ENCODE data around the gene ASPSCR1. TPM values are rescaled to one million over a fixed set of nuclear protein-coding genes. Genes with fewer than 3 reads are reported as not detected.

Gene ASPSCR1
- total RNA-seq, 1 experiment from 2014 or later, result 60.4 TPM

GRCh38 chr17:82023447-82024241 is 46.2 kb downstream of the ASPSCR1 start:
- DNase-seq (ENCODE audit: low spot score) (peak; percentile 44), ATAC-seq (peak; percentile 0; the same call in 1 of the 2 replicates)
- no peak overlapping the region for H3K27ac Mint-ChIP-seq
- no peaks in the 10 kb centered on the region; the same call in 1 of the 2 replicates for H3K36me3 Mint-ChIP-seq
- no peaks in the 10 kb centered on the region for H3K9me3 Mint-ChIP-seq
- no peaks in the 10 kb centered on the region; the same call in 1 of the 2 replicates for H3K27me3 Mint-ChIP-seq (ENCODE audit: low read depth)
- ChIA-PET POLR2A (interaction anchor here (1.0 to 2.7 kb wide), 5 partner anchors 8 to 100 kb away, joined by 3 to 9 read pairs (median 5); partner anchors contain the start of genes DCXR and RAC3), CTCF (interaction anchor here (0.9 to 8.8 kb wide), 12 partner anchors 7 to 213 kb away, joined by 3 to 119 read pairs (median 6); partner anchors contain the start of genes DCXR, NOTUM and RAC3)
- peaks cover 11% of the 10 kb centered on the region for H3K4me1 Mint-ChIP-seq
- TF ChIP-seq GTF2I (CRISPR knock-in tag; conservative IDR thresholded peaks at IDR 0.05), result no peak
- TF ChIP-seq, protein P1, sequence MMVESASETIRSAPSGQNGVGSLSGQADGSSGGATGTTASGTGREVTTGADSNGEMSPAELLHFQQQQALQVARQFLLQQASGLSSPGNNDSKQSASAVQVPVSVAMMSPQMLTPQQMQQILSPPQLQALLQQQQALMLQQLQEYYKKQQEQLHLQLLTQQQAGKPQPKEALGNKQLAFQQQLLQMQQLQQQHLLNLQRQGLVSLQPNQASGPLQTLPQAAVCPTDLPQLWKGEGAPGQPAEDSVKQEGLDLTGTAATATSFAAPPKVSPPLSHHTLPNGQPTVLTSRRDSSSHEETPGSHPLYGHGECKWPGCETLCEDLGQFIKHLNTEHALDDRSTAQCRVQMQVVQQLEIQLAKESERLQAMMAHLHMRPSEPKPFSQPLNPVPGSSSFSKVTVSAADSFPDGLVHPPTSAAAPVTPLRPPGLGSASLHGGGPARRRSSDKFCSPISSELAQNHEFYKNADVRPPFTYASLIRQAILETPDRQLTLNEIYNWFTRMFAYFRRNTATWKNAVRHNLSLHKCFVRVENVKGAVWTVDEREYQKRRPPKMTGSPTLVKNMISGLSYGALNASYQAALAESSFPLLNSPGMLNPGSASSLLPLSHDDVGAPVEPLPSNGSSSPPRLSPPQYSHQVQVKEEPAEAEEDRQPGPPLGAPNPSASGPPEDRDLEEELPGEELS (CRISPR knock-in tag; IDR thresholded peaks at IDR 0.05), result 0 out of 2 replicates have a peak, but pooled peaks have one; percentile 20
- no peak for TF ChIP-seq ATF2 (CRISPR knock-in tag; IDR thresholded peaks at IDR 0.05; ENCODE audit: borderline replicate concordance, low read depth)
- TF ChIP-seq TEAD1 (CRISPR knock-in tag; IDR thresholded peaks at IDR 0.05), result no peak
- TF ChIP-seq, protein P2, sequence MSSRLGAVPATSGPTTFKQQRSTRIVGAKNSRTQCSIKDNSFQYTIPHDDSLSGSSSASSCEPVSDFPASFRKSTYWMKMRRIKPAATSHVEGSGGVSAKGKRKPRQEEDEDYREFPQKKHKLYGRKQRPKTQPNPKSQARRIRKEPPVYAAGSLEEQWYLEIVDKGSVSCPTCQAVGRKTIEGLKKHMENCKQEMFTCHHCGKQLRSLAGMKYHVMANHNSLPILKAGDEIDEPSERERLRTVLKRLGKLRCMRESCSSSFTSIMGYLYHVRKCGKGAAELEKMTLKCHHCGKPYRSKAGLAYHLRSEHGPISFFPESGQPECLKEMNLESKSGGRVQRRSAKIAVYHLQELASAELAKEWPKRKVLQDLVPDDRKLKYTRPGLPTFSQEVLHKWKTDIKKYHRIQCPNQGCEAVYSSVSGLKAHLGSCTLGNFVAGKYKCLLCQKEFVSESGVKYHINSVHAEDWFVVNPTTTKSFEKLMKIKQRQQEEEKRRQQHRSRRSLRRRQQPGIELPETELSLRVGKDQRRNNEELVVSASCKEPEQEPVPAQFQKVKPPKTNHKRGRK (CRISPR knock-in tag; IDR thresholded peaks at IDR 0.05; ENCODE audit: borderline replicate concordance), result no peak
- TF ChIP-seq, protein P3, sequence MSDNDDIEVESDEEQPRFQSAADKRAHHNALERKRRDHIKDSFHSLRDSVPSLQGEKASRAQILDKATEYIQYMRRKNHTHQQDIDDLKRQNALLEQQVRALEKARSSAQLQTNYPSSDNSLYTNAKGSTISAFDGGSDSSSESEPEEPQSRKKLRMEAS (CRISPR knock-in tag; IDR thresholded peaks at IDR 0.05), result peak; percentile 45
- no peak for TF ChIP-seq ZNF532 (CRISPR knock-in tag; IDR thresholded peaks at IDR 0.05; ENCODE audit: borderline replicate concordance)
- TF ChIP-seq GABPB1 (CRISPR knock-in tag; IDR thresholded peaks at IDR 0.05), result no peak
- TF ChIP-seq, protein P4, sequence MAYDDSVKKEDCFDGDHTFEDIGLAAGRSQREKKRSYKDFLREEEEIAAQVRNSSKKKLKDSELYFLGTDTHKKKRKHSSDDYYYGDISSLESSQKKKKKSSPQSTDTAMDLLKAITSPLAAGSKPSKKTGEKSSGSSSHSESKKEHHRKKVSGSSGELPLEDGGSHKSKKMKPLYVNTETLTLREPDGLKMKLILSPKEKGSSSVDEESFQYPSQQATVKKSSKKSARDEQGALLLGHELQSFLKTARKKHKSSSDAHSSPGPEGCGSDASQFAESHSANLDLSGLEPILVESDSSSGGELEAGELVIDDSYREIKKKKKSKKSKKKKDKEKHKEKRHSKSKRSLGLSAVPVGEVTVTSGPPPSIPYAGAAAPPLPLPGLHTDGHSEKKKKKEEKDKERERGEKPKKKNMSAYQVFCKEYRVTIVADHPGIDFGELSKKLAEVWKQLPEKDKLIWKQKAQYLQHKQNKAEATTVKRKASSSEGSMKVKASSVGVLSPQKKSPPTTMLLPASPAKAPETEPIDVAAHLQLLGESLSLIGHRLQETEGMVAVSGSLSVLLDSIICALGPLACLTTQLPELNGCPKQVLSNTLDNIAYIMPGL (CRISPR knock-in tag; IDR thresholded peaks at IDR 0.05), result peak; percentile 81
- no peak for TF ChIP-seq TP53 (CRISPR knock-in tag; IDR thresholded peaks at IDR 0.05)
- no peak for TF ChIP-seq ZNF232 (CRISPR knock-in tag; IDR thresholded peaks at IDR 0.05)
- TF ChIP-seq ESRRA (CRISPR knock-in tag; IDR thresholded peaks at IDR 0.05; ENCODE audit: borderline replicate concordance), result no peak
- no peak for TF ChIP-seq KAT7 (CRISPR knock-in tag; IDR thresholded peaks at IDR 0.05; ENCODE audit: borderline replicate concordance)
- peak overlapping the region; percentile 74 for H3K4me3 Mint-ChIP-seq
